GM19395 (cell line): ENCODE data around the gene SUPT3H.

Experiments
- ATAC-seq: cut with Tn5 transposase; IDR thresholded peaks from one replicate; pipeline ENCODE4 v1.9.1; 2021; ENCODE audit warnings: mild to moderate bottlenecking, moderate library complexity; ENCODE audit not compliant: unreplicated experiment

Gene SUPT3H

DNA sequence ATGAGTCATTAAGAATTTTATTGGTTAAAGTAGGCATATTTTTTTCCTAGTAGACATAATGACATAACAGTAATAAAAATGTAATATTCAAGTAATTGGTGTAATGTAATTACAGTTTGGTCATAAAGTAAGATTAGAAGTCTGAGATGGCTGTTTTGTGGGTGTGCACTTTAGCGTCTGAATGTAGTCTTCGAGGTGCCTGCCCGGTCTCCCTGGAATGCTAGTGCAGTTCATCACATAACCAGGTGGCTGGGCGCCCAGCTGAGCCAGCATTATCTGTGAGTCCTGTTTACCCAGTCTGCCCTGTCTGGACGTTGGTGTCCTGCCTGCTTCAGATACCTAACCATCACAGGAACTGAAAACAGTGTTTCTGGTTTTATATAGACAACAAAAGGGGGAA, 571.1 kb downstream of the SUPT3H start:
- no peak for ATAC-seq

DNA sequence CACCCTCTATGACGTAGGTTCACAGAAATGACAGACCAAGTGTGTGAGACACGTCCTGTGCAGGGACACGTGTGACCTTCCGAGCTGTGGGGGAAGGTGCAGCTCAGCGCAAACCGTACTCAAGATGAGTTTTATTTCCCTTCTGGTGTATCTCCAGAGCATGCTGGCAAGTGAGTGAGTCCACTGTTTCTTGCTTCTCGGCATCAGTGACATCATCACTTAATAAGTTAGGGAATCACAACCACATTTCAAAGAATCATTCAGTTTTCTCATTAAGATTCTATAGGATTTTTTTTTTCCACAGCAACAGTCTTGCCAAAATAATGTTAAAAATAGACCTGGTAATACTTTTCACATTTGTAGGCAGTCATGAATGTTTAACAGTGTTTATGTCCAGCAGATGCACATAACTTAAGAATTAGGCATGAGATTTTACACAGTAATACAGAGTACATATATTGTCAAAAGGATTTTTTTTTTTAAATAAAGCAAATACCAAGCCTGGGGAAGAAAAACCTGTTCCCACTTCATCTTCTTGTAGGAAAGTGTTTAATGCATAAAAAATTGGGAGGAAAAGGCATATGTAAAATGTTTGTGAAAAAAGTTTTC, 572.4 kb downstream of the SUPT3H start:
- ATAC-seq, result no peak

DNA sequence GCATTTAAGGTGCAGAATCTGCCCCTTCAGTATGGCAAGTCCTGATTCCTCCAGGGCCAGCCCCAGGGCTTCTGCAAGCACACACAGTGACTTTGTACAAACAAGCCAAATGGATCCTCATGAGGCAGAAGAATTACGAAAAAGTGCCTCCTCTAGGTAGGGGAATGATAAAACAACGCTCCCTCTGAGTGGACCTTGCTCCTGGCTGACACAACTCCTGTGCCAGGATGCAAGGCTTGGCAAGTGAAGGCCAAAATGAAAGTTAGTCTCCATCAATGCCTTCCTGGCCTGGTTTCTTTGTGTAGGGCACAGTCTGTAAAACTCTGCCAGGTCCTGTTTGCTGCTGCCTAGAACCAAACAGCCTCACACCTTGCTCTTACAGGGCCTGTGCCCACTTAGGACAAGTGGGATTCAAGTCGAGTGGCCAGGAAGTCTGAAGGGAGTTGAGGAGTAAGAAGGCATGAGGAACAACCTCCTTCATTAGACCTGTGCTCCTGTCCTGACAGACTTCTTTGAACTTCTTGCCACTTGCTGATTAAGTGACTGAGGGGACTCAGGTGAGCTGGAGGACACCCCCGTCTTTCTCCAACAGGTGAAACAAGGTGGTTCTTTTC, 573.1 kb downstream of the SUPT3H start:
- no peak for ATAC-seq

DNA sequence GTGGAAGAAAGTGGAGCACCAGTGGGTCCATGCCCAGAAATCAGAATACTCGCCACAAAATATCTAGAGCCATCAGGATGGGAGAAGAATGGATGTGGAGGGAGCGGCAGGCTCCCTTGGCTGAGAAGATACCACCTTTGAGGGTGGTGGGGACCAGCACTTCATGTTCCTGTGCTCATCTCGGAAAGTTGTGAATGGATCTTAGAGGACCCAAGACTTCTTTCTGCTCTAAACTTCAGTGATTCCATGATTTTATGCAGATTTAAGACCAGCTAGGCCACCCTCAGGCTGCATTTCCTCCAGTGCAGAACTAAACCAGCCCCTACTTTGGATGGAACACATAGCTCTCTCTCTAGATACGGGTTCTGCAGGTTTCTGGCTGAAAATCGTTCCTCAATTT, 573.7 kb downstream of the SUPT3H start:
- no peak for ATAC-seq

DNA sequence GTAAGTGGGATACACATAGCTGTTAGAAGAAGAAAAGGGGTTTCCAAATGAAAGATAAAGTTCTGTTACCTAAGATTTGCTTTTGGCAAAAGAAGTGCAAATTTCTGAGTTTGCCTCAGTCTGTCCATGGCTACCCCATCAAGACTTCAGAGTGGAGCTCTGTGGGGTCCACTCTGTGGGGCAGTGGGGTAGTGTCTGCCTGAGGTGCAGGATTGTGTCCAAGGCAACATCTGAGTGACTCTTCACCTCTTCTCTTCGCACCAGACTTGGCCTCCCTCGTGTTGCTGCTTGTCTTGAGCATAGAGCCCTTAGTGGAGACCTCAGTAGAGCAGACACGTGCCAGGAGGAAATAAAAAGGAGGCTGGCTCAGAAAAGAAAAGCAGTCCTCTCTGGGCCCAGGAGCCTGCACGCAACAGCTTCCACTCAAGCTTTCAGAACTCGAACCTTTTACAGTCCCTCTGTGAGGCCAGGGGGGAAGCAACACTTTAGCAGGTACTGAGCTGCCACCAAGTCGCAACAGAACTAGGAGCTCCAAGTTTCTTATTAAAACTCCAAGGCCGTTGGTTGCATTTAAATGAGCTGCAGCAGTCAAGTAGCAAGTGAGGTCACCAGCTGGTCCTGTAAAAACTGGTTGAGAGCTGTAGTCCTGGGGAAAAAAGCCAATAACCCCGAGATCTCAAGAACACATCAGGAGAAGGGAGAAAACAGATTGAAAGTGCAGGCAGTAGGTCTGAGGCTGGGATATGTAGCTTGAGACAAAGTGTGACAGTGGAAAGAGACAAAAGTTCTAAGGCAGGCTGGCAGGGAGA, 576.7 kb downstream of the SUPT3H start:
- no peak for ATAC-seq

DNA sequence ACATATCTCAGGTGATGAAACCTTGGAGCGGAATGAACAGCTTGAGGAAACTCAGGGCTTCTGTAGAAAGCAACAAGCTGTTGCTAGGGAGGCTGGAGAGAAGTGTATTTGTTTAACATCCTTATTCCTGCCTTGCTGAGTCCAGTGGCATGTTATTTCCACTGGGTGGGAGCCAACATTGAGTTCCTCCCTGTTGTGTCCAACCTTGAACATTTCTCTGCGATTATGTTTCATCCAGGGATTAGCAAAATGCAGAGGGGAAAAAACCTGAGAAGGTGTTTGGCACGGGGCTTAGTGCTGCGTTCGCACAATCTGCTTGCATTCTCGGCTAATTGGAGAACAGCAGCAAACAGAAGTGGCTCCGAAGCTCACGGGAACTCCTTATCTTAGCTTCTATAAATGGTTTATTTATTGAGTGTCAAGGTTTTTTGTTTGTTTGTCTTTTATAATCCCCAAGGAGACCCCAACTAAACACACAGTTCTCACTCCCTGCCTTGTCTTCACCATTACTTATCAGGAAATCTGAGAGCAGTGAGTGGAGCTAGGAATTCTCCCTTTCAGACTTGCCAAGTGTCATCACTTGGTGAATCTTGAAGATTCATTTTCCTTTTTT, 577.5 kb downstream of the SUPT3H start:
- no peak for ATAC-seq

DNA sequence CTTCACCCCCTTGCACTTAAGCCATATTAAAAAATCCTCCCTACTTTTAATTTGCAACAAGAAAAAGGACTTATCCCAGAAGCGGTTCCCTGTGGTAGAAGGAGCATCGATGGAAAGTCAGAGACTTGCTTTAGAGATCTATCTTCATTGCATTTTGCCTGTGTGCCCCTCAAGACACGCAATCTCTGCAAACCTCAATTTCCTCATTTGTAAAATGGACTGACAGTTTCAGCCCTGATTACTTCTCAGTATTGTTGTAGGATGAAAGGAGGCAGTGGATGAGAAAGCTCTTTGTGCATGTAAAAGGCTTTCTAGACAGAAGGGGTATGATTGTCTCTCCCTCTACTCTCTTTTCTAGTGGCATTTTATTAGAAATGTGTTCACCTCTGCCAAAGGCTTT, 580.0 kb downstream of the SUPT3H start:
- no peak for ATAC-seq

DNA sequence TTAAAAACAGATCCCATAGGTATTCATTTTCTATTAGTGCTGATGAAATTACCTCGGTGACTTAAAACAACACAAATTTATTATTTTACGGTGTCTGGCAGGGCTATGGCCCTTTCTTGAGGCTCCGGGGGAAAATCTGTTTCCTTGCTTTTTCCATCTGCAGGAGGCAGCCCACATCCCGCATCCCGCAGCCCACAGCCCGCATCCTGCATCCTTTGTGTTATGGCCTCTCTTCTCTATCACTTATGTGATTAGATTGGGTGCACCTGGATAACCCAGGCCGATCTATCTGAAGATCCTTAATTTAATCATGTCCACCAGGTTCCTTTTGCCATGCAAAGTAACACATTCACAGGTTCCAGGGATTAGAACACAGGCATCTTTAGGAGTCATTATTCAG, 582.4 kb downstream of the SUPT3H start:
- no peak for ATAC-seq

DNA sequence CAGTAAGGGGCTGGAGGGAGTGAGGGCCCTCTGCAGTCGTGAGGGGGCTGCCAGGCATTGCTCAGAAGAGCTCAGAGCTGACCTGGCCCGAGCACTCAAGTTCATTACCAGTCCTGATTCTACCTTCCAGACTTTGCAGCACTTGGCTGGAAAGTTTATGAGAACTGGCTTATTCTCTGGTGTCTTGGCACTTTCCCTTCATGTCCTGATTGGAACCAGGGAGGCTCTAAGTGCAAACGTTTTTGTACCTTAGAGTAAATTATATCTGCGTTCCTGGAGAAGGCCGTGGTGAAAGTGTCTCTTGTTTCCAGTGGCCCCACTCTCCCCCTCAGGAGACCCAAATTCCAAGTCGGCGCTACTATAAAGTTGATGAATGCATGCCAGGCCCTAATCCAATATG, 587.9 kb downstream of the SUPT3H start:
- no peak for ATAC-seq

DNA sequence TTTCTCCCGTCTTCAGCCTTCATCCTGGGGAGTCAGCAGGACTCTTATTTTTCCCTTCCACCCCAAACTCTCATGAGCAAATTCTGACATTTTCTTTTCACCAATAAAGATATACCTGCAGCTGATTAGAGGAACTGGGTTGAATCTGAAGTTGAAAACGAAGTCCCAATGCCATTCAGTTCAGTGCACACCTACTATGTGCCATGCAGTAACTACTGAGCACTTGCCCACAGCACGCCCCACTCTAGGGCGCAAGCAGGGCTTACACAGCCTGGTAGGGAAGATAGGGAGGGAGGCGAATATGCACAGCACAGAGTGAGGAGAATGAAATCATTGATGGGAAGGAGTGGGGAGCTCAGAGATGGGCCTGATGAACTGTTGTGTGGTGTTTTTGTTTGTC, 588.7 kb downstream of the SUPT3H start:
- ATAC-seq, result no peak

DNA sequence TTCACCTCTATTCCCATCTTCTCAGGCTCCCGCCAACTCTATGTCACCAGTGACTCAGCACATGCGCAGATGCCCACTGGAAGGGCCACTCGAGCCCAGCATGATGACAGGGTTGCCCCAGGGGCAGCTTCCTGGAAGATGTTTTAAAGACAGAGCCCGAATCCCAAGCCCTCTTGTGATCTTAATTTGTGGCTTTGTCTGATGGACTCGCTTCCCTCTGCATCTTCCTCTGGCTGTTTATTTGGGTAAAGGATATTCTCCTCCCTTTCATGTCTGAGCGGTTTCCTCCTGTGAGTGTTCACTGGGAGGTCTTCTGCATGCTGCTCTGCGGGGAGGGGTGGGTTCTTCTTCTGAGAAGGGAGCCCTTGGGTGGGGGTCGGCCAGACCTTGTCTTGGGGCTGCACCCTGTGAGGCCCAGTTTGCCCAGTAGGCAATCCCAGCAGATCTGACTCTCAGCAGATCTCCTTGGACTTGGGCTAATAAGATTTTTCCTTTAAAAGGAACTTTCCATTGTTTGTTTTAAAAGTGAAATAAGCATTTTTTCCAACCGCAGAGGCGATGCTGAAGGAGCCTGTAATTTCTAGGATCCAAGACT, 589.2 kb downstream of the SUPT3H start:
- no peak for ATAC-seq

DNA sequence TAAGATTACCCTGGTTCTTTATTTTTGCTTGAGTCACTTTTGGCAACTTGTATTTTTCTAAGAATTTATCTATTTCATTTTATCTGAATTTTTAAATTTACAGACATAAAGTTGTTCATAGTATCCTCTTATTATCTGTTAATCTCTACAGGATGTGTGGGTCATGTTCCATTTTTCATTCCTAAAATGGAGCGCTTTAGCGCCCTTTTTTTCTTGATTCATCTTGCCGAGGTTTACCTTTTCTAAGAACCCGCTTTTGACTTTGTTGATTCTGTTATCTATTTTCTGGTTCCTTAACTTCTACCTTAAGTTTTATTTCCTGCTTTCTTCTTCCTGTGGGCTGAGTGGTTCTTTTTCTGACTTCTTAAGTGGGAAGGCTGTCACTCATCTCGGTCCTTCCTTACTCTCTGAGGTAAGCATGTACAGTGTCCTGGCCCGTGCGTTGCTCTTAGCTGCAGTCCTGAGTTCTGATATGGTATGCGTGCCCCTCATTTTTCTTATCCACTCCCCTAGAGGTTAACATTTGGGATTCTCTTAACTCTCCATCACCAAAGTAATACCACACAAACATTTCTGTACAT, 590.4 kb downstream of the SUPT3H start:
- ATAC-seq, result no peak

DNA sequence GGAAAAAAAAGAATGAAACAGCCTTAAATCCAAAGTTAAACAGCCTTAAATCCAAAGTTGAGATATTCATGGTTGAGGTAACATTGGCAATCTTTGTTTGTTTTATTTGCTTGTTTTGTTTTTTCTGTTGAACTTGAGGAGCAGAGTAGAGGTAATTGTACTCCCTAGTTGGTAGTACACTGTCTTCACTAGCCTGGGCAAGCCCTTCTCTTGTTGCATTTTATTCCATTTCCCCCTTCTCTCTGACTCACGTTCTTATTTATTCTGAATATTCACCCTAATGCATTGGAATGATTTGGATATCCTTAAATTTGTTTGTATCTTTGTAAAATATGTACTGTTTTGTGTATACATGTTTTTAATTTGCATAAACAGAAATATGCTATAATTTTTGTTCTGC, 592.6 kb downstream of the SUPT3H start:
- no peak for ATAC-seq

DNA sequence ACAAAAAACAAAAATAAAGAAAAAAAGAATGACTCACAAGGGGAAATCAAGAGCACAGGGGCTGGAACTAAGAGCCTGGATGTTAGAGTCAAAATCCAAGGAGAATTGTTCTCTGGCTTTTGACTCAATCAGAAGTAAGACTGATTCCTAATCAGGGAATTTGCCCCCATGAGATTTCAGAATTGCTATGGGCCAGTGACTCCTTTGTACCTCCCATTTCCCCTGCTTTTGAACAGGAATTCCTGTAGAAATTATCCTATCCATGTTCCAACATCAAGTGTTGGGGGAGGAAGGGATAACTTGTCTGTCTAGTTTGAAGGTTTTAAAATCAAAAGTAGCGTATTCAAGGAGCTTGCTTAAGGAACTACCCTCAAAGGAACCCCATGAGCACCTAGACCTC, 593.5 kb downstream of the SUPT3H start:
- no peak for ATAC-seq

DNA sequence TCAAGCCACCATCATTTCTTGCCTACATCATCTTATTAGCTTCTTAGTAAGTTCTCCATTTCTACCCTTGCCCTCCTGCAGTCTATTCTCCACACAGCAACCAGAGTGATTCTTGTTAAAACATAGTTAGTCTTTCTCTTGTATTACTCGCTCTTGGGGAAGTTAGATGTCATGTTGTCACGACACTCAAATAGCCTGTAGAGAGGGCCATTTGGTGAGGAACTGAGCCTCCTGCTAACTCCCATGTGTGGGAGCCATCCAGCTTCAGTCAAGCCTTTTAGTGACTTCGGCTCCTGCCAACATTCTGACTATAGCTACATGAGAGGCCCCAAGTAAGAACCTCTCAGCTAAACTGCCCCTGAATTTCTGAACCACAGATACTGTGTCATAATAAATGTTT, 594.8 kb downstream of the SUPT3H start:
- no peak for ATAC-seq

DNA sequence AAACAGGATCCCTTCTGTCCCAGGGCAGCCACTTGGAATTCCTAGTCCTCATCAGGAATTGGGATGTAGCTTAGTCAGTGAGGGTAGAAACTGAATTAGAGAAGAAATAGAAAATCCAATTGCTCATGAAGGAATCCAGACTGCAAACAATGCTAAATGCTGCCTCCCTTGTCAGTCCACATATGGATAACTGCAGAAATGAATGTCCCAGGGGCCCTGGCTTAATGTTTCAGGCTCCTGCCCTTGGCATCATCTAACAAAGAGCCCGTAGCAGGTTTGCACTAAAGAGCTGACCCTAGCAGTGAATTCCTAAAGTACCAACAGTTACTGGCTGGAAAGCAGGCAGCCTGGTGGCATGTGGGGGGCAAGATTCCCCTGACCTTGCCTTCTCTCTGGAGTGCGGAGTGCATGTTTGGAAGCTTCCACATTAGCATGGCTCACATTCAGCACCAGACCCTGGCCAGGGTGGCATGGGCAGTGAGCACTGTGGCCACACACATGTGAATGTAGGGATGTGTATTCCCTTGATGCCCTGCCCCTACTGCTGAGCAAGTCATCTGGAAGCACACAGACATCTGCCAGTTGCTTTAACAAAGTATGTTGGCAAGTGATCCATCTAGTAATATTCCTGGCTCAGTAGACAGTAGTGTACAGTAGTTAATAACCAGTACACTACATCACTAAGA, 595.7 kb downstream of the SUPT3H start:
- no peak for ATAC-seq

DNA sequence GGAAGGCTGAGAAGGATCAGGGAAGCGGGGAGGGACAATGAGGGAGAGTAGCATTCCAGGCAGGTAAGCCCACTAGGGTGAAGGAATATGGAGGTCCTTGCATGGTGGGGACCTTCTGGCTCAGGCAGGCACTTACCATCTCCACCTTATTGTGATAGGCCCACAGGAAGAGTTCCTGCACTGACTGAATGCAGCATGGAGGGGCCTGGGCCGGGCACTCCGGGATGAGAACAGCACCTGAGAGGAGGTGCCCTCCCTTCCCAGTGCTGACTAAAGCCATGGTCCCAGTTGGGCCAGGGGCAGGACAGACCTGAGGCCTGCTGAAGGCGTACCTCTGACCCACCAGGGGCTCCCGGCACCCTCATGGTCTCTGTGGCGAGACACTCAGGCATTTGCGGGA, 597.6 kb downstream of the SUPT3H start:
- no peak for ATAC-seq

DNA sequence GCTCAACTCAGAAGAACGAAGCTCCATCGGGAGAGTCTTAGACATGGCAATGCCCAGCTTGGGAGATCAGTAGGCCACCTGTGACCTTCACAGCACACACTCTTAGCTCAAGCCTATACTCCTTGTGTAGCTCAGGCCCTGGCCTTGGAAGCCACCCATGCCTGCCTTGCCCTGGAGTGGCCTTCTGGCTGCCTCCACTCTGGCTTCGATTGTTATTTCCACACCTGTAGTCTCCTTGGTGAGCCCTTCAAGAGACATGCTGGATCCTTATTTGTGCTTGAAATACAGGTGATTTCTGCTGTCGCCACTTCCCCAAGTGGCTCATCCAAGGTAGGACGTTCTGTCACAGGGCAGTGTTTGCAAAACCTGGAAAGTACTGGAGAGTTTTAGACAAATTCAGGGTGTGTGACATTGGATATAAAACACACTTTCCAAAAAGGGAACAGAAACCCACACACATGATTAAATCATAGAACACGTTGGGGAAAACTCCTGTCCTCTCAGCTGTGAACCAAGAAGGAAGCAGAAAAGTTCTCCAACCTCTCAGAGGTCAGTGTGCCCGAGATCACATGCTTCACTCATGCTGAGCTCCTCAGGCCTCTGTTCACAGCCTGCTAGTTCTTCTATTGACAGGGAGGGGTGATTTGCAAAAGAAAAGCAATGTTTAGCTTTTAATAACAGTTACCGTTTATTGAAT, 598.5 kb downstream of the SUPT3H start:
- no peak for ATAC-seq
